SK-N-SH treated with all-trans-retinoic acid at 6 μM for 48 hours (cell line): ENCODE measurements around the gene SHC4.
A peak's percentile ranks its signal among the peaks of the same experiment; 100 is the strongest.

Source experiments
- ATAC-seq: fragments of 200-7000 bp; cut with Tn5 transposase; 3 replicates; pipeline ENCODE4 v1.9.1; 2020; ENCODE audit warnings: mild to moderate bottlenecking, moderate library complexity
- ARNTL ChIP-seq: fragments of 450-650 bp; formaldehyde crosslinking; IDR thresholded peaks from 2 replicates; pipeline ENCODE4 v1.5.0; 2020; ENCODE audit warnings: low read depth, mild to moderate bottlenecking, moderate library complexity, borderline replicate concordance
- BACH2 ChIP-seq: fragments of 250-450 bp; sonication (Bioruptor Pico); IDR thresholded peaks from 2 replicates; pipeline ENCODE4 v1.9.0; 2021; ENCODE audit warnings: mild to moderate bottlenecking, borderline replicate concordance
- CREB5 ChIP-seq: fragments of 250-450 bp; sonication (Bioruptor Pico); IDR thresholded peaks from 2 replicates; pipeline ENCODE4 v1.5.1; 2020; ENCODE audit warnings: low read depth, mild to moderate bottlenecking, moderate library complexity
- CSDC2 ChIP-seq: fragments of 250-450 bp; sonication (Bioruptor Pico); IDR thresholded peaks from 2 replicates; pipeline ENCODE4 v1.5.0; 2020; ENCODE audit warnings: mild to moderate bottlenecking, moderate library complexity
- ESRRG ChIP-seq: fragments of 250-450 bp; sonication (Bioruptor Pico); IDR thresholded peaks from 2 replicates; pipeline ENCODE4 v1.6.1; 2021; ENCODE audit warnings: mild to moderate bottlenecking
- GLIS3 ChIP-seq: fragments of 250-450 bp; sonication (Bioruptor Pico); IDR thresholded peaks from 2 replicates; pipeline ENCODE4 v1.5.0; 2020; ENCODE audit warnings: mild to moderate bottlenecking, moderate library complexity
- ISL1 ChIP-seq: fragments of 250-450 bp; sonication (Bioruptor Pico); IDR thresholded peaks from 2 replicates; pipeline ENCODE4 v2.1.2; 2022; ENCODE audit warnings: mild to moderate bottlenecking, moderate library complexity
- OSR1 ChIP-seq: fragments of 250-450 bp; sonication (Bioruptor Pico); IDR thresholded peaks from 2 replicates; pipeline ENCODE4 v1.8.0; 2022; ENCODE audit warnings: moderate library complexity, mild to moderate bottlenecking, inconsistent platforms
- PATZ1 ChIP-seq: fragments of 250-450 bp; sonication (Bioruptor Pico); IDR thresholded peaks from 2 replicates; pipeline ENCODE4 v1.8.0; 2020; ENCODE audit warnings: mild to moderate bottlenecking, moderate library complexity, borderline replicate concordance
- POU6F1 ChIP-seq: fragments of 250-450 bp; sonication (Bioruptor Pico); IDR thresholded peaks from 2 replicates; pipeline ENCODE4 v1.8.0; 2021; ENCODE audit warnings: low read depth, mild to moderate bottlenecking, moderate library complexity, borderline replicate concordance
- PPARA ChIP-seq: fragments of 250-450 bp; sonication (Bioruptor Pico); IDR thresholded peaks from 2 replicates; pipeline ENCODE4 v1.5.0; 2020; ENCODE audit warnings: mild to moderate bottlenecking, borderline replicate concordance
- RARB ChIP-seq: fragments of 250-450 bp; sonication (Bioruptor Pico); IDR thresholded peaks from 2 replicates; pipeline ENCODE4 v1.8.0; 2021; ENCODE audit warnings: mild to moderate bottlenecking, moderate library complexity
- SNAI2 ChIP-seq: fragments of 250-450 bp; sonication (Bioruptor Pico); IDR thresholded peaks from 2 replicates; pipeline ENCODE4 v1.5.0; 2020; ENCODE audit warnings: mild to moderate bottlenecking, moderate library complexity
- TCF4 ChIP-seq: fragments of 250-450 bp; sonication (Bioruptor Pico); IDR thresholded peaks from 2 replicates; pipeline ENCODE4 v1.8.0; 2021; ENCODE audit warnings: mild to moderate bottlenecking, moderate library complexity, borderline replicate concordance
- TOX ChIP-seq: fragments of 250-450 bp; sonication (Bioruptor Pico); IDR thresholded peaks from 2 replicates; pipeline ENCODE4 v1.8.0; 2021; ENCODE audit warnings: mild to moderate bottlenecking, moderate library complexity, borderline replicate concordance
- ZC3H10 ChIP-seq: fragments of 250-450 bp; sonication (Bioruptor Pico); IDR thresholded peaks from 2 replicates; pipeline ENCODE4 v1.5.1; 2021; ENCODE audit warnings: mild to moderate bottlenecking, moderate library complexity
- ZFP3 ChIP-seq: fragments of 250-450 bp; sonication (Bioruptor Pico); IDR thresholded peaks from 2 replicates; pipeline ENCODE4 v1.5.0; 2020; ENCODE audit warnings: mild to moderate bottlenecking, moderate library complexity
- ZFP30 ChIP-seq: fragments of 450-650 bp; formaldehyde crosslinking; IDR thresholded peaks from 2 replicates; pipeline ENCODE4 v1.5.0; 2022; ENCODE audit warnings: mild to moderate bottlenecking, moderate library complexity
- ZNF565 ChIP-seq: fragments of 450-650 bp; formaldehyde crosslinking; conservative IDR thresholded peaks from 2 replicates; pipeline ENCODE4 v1.5.0; 2020; ENCODE audit warnings: low read depth, mild to moderate bottlenecking, moderate library complexity
- ZNF70 ChIP-seq: fragments of 450-650 bp; formaldehyde crosslinking; IDR thresholded peaks from 2 replicates; pipeline ENCODE4 v1.5.0; 2020; ENCODE audit warnings: mild to moderate bottlenecking, moderate library complexity
- ZNF8 ChIP-seq: fragments of 450-650 bp; formaldehyde crosslinking; IDR thresholded peaks from 2 replicates; pipeline ENCODE4 v1.5.0; 2020; ENCODE audit warnings: mild to moderate bottlenecking, moderate library complexity

Gene SHC4

GRCh38 chr15:48865370-48866079, 98.2 kb downstream of the SHC4 start (continued):
- TF ChIP-seq ZNF565 (CRISPR knock-in tag), result no peak

GRCh38 chr15:48862705-48863104, 101.0 kb downstream of the SHC4 start:
- no peak for ATAC-seq
- TF ChIP-seq ZNF8 (CRISPR knock-in tag) (no peak), ZNF70 (no peak), TCF4 (CRISPR knock-in tag) (no peak), TOX (CRISPR knock-in tag) (no peak), SNAI2 (CRISPR knock-in tag) (no peak)
- TF ChIP-seq, all 23 proteins: peak for 0

- TF ChIP-seq CSDC2 (no peak), OSR1 (CRISPR knock-in tag) (no peak)
- ATAC-seq, result peak; percentile 65
Measured at GRCh38 chr15:48861813-48862431, 101.8 kb downstream of the SHC4 start.

GRCh38 chr15:48859426-48859825, 104.3 kb downstream of the SHC4 start:
- no peak for TF ChIP-seq ZFP3 (CRISPR knock-in tag)
- no peak for TF ChIP-seq RARB
- ATAC-seq, result no peak

GRCh38 chr15:48858401-48858800, 105.3 kb downstream of the SHC4 start:
- TF ChIP-seq CSDC2, result no peak
- TF ChIP-seq BACH2 (CRISPR knock-in tag), result no peak
- no peak for TF ChIP-seq ISL1
- TF ChIP-seq ESRRG (CRISPR knock-in tag), result no peak
- no peak for TF ChIP-seq SNAI2 (CRISPR knock-in tag)
- no peak for TF ChIP-seq PATZ1
- no peak for TF ChIP-seq ZNF8 (CRISPR knock-in tag)
- TF ChIP-seq ZFP30, result no peak
- no peak for TF ChIP-seq PPARA
- no peak for ATAC-seq

- TF ChIP-seq ZNF70 (no peak), ZC3H10 (CRISPR knock-in tag) (no peak), ESRRG (CRISPR knock-in tag) (no peak), POU6F1 (CRISPR knock-in tag) (no peak), ZFP3 (CRISPR knock-in tag) (no peak), TOX (CRISPR knock-in tag) (no peak), PPARA (no peak), GLIS3 (CRISPR knock-in tag) (no peak), CREB5 (CRISPR knock-in tag) (no peak), ARNTL (CRISPR knock-in tag) (no peak), SNAI2 (CRISPR knock-in tag) (no peak)
- TF ChIP-seq, all 23 proteins: peak for 0
- peak; percentile 35 for ATAC-seq
Measured at GRCh38 chr15:48856942-48857341, 106.8 kb downstream of the SHC4 start.
